B cell (primary cell): Measurements from ENCODE around the gene TKFC. TPM values are rescaled to one million over a fixed set of nuclear protein-coding genes. Genes with fewer than 3 reads are reported as not detected.

ENCODE experiments used
- ATAC-seq: fragments of 200-7000 bp; cut with Tn5 transposase; one replicate; pipeline ENCODE4 v1.10.0; 2021; ENCODE audit warnings: low read depth, mild to moderate bottlenecking, moderate number of reproducible peaks, moderate library complexity
- CTCF ChIA-PET: fragments of 350-600 bp; sonication (Branson Sonifier 250); formaldehyde crosslinking; loops from one replicate; lab custom pipeline; 2021; ENCODE audit warnings: antibody characterized with exemption, inconsistent platforms; lab: Charles Lee
- POLR2A ChIA-PET: fragments of 350-600 bp; sonication (Branson Sonifier 250); formaldehyde crosslinking; loops from one replicate; lab custom pipeline; 2021; ENCODE audit warnings: antibody characterized with exemption; lab: Charles Lee
- DNase-seq: peaks from one replicate; pipeline ENCODE4 v3.0.0; 2013
- H2AFZ ChIP-seq: 2 replicates; pipeline ENCODE4 v1.6.1; 2012; ENCODE audit warnings: mild to moderate bottlenecking, low read depth, low read length; ENCODE audit not compliant: insufficient read depth, poor library complexity, severe bottlenecking
- H3K27ac ChIP-seq, 2 donors: 1 replicate in 1 of 2; 2 replicates in 1 of 2; pipeline ENCODE4 v1.5.1; 2012 to 2013; ENCODE audit warnings: low read length in 2 of 2, mild to moderate bottlenecking in 2 of 2, moderate library complexity in 1 of 2
- H3K27me3 ChIP-seq, 4 experiments: fragments of 200-600 bp in 1 of 4; sonication (generic) in 1 of 4; replicated peaks in 1 of 4; 1 replicate in 2 of 4; 2 replicates in 2 of 4; pipeline versions ENCODE4 v1.6.1 to v1.7.0; 2013 to 2016; ENCODE audit warnings: low read length in 3 of 4, mild to moderate bottlenecking in 2 of 4, mixed read lengths in 1 of 4, moderate library complexity in 1 of 4; ENCODE audit not compliant: insufficient read depth in 4 of 4, control insufficient read depth in 3 of 4; ENCODE audit errors: control extremely low read depth in 1 of 4
- H3K36me3 ChIP-seq, 2 experiments: replicated peaks in 1 of 2; 1 replicate in 1 of 2; 2 replicates in 1 of 2; pipeline versions ENCODE4 v1.6.1 to v1.7.1; 2013; ENCODE audit warnings: low read length in 1 of 2; ENCODE audit not compliant: insufficient read depth in 2 of 2, control insufficient read depth in 1 of 2; ENCODE audit errors: control extremely low read depth in 1 of 2, extremely low read depth in 1 of 2
- H3K4me1 ChIP-seq, 2 donors: fragments of 200-600 bp in 1 of 2; sonication (generic) in 1 of 2; 1 replicate in 1 of 2; 2 replicates in 1 of 2; pipeline versions ENCODE4 v1.5.1 to v1.6.1; 2013 to 2017; ENCODE audit warnings: low read length in 2 of 2; ENCODE audit not compliant: control insufficient read depth in 2 of 2, insufficient read depth in 2 of 2
- H3K4me2 ChIP-seq: replicated peaks from 2 replicates; pipeline ENCODE3; 2012; ENCODE audit warnings: mild to moderate bottlenecking, low read depth, low read length; ENCODE audit not compliant: poor library complexity, severe bottlenecking
- H3K4me3 ChIP-seq, 5 experiments: fragments of 200-600 bp in 1 of 5; sonication (generic) in 1 of 5; 1 replicate in 3 of 5; 2 replicates in 2 of 5; pipeline versions ENCODE4 v1.5.1 to v1.7.0; 2011 to 2016; ENCODE audit warnings: low read length in 4 of 5, mild to moderate bottlenecking in 4 of 5, low read depth in 2 of 5, control low read depth in 1 of 5, moderate library complexity in 1 of 5; ENCODE audit not compliant: insufficient read depth in 1 of 5; ENCODE audit errors: control extremely low read depth in 1 of 5, extremely low read depth in 1 of 5
- H3K79me2 ChIP-seq: fragments of 200-600 bp; sonication (generic); one replicate; pipeline ENCODE4 v1.6.0; 2016; ENCODE audit warnings: low read length; ENCODE audit not compliant: control insufficient read depth, insufficient read depth
- H3K9ac ChIP-seq: fragments of 200-600 bp; sonication (generic); 2 replicates; pipeline ENCODE4 v1.6.1; 2017; ENCODE audit warnings: mild to moderate bottlenecking, low read length, moderate library complexity
- H3K9me3 ChIP-seq, 3 donors: one replicate each; pipeline versions ENCODE4 v1.6.1 to v1.7.1; 2013; ENCODE audit warnings: low read length in 2 of 3; ENCODE audit not compliant: control insufficient read depth in 2 of 3, insufficient read depth in 1 of 3; ENCODE audit errors: control extremely low read depth in 1 of 3
- H4K20me1 ChIP-seq: 2 replicates; pipeline ENCODE4 v1.6.0; 2012; ENCODE audit warnings: mild to moderate bottlenecking, low read length; ENCODE audit not compliant: insufficient read depth, control insufficient read depth, poor library complexity, severe bottlenecking
- H3K27ac Mint-ChIP-seq: one replicate; pipeline ENCODE4 v1.8.0; 2021; ENCODE audit warnings: mixed read lengths
- H3K27me3 Mint-ChIP-seq: one replicate; pipeline ENCODE4 v1.8.0; 2021; ENCODE audit warnings: mixed read lengths
- H3K4me1 Mint-ChIP-seq: one replicate; pipeline ENCODE4 v1.8.0; 2021; ENCODE audit warnings: mixed read lengths
- H3K4me3 Mint-ChIP-seq: one replicate; pipeline ENCODE4 v1.8.0; 2021; ENCODE audit warnings: mixed read lengths
- H3K9me3 Mint-ChIP-seq: one replicate; pipeline ENCODE4 v1.8.0; 2022; ENCODE audit warnings: mixed read lengths; ENCODE audit not compliant: insufficient read depth
- CTCF ChIP-seq: fragments of 200-600 bp; IDR thresholded peaks from one replicate; pipeline ENCODE4 v1.8.0; 2022; ENCODE audit warnings: antibody characterized with exemption, mild to moderate bottlenecking
- EZH2 ChIP-seq: IDR thresholded peaks from 2 replicates; pipeline ENCODE4 v1.6.1; 2012; ENCODE audit warnings: borderline replicate concordance, low read depth, mild to moderate bottlenecking, moderate library complexity, low read length; ENCODE audit not compliant: insufficient read depth, poor library complexity, severe bottlenecking
- WGBS: methylation state at CpG from one replicate; pipeline ENCODE4 v1.1.5; 2013; ENCODE audit warnings: missing lambda C conversion rate; ENCODE audit not compliant: insufficient coverage; 5-methylcytosine and 5-hydroxymethylcytosine counted together
- intact Hi-C: fragments of 100-400 bp; cut with micrococcal nuclease; formaldehyde crosslinking; loops from one replicate; pipeline ENCODE4 v1.10.0; 2022
- polyA plus RNA-seq: library from polyadenylated mRNA; depleted of rRNA; stranded (reverse); fragments of >200 nt; gene quantifications from 2 replicates; pipeline ENCODE4 v1.2.3, GENCODE V29; 2012
- total RNA-seq, 2 donors: library from RNA; stranded (reverse); fragments of 120-200 nt in 1 of 2; gene quantifications; 1 replicate in 1 of 2; 2 replicates in 1 of 2; pipeline versions ENCODE4 v1.2.3 to v1.2.4, GENCODE V29; 2013 to 2022

Gene TKFC
- total and polyA plus RNA-seq, 2 donors (not counting 1 experiment from before 2014, with no cell fraction given): 82.3 to 86.3 TPM

- Histone ChIP-seq H4K20me1 (peaks cover 4% of the 10 kb centered on the region), H3K9ac (no peak overlapping the region), H3K79me2 (no peaks in the 10 kb centered on the region), H3K4me2 (no peak overlapping the region), H3K9me3 (no peaks in the 10 kb centered on the region), H3K27me3 (no peaks in the 10 kb centered on the region), H3K4me3 (no peak overlapping the region), H3K36me3 (peaks cover 6 to 92% of the 10 kb centered on the region in 2 experiments), H3K27ac (no peak overlapping the region), H2AFZ (no peak overlapping the region), H3K4me1 (no peaks in the 10 kb centered on the region)
- CTCF ChIA-PET: no interaction called here
- no peaks in the 10 kb centered on the region for H3K27me3 Mint-ChIP-seq
- 90% methylated on average over 1 of the region's 1 CpG for WGBS
- ATAC-seq (no peak), DNase-seq (no peak)
- POLR2A ChIA-PET: no interaction called here
- no peak for TF ChIP-seq CTCF
- no peak for TF ChIP-seq EZH2
- no peaks in the 10 kb centered on the region for H3K4me1 Mint-ChIP-seq
- no peaks in the 10 kb centered on the region for H3K9me3 Mint-ChIP-seq
- H3K27ac Mint-ChIP-seq: no peak overlapping the region
- no peak overlapping the region for H3K4me3 Mint-ChIP-seq
- intact Hi-C loops: no loop called here
These were observed 25.7 kb upstream of the TKFC start for GRCh38 chr11:61307354-61307753.

- WGBS: 100% methylated on average over 1 of the region's 4 CpGs
- no peak overlapping the region for H3K4me3 Mint-ChIP-seq
- Histone ChIP-seq H3K4me3 (no peak overlapping the region), H3K4me1 (no peaks in the 10 kb centered on the region), H4K20me1 (peaks cover 4% of the 10 kb centered on the region), H3K36me3 (peaks cover 6 to 94% of the 10 kb centered on the region in 2 experiments), H3K4me2 (no peak overlapping the region), H3K27ac (no peak overlapping the region), H3K9ac (no peak overlapping the region), H3K79me2 (no peaks in the 10 kb centered on the region), H3K9me3 (no peaks in the 10 kb centered on the region), H2AFZ (no peak overlapping the region), H3K27me3 (no peaks in the 10 kb centered on the region)
- POLR2A ChIA-PET: no interaction called here
- ATAC-seq (no peak), DNase-seq (no peak)
- no peak for TF ChIP-seq CTCF
- no peak for TF ChIP-seq EZH2
- no peaks in the 10 kb centered on the region for H3K27me3 Mint-ChIP-seq
- intact Hi-C loops: no loop called here
- no peaks in the 10 kb centered on the region for H3K4me1 Mint-ChIP-seq
- H3K27ac Mint-ChIP-seq: no peak overlapping the region
- H3K9me3 Mint-ChIP-seq: no peaks in the 10 kb centered on the region
- CTCF ChIA-PET: interaction anchor here (1.2 kb wide), 1 partner anchor 18 kb away, joined by 3 read pairs; no protein-coding TSS in a partner anchor
These were observed 23.9 kb upstream of the TKFC start for GRCh38 chr11:61309141-61309540.
